Stimulated activated CD4-positive, alpha-beta T cell treated with anti-CD3 and anti-CD28 coated beads, Interleukin-2, amount 100 ng/mL, for 48 hours (primary cell): ENCODE measurements around the gene LGALS16.
A peak's percentile ranks its signal among the peaks of the same experiment; 100 is the strongest.
"Not testable (repeated sequence)": the region's sequence is repeated elsewhere in the genome, so short reads cannot be mapped to it uniquely, and the experiment has no call there.

Experiments used
- DNase-seq, 2 donors: peaks; one replicate each; pipeline ENCODE4 v3.0.0-alpha.2; 2020

The LGALS16 gene

DNA sequence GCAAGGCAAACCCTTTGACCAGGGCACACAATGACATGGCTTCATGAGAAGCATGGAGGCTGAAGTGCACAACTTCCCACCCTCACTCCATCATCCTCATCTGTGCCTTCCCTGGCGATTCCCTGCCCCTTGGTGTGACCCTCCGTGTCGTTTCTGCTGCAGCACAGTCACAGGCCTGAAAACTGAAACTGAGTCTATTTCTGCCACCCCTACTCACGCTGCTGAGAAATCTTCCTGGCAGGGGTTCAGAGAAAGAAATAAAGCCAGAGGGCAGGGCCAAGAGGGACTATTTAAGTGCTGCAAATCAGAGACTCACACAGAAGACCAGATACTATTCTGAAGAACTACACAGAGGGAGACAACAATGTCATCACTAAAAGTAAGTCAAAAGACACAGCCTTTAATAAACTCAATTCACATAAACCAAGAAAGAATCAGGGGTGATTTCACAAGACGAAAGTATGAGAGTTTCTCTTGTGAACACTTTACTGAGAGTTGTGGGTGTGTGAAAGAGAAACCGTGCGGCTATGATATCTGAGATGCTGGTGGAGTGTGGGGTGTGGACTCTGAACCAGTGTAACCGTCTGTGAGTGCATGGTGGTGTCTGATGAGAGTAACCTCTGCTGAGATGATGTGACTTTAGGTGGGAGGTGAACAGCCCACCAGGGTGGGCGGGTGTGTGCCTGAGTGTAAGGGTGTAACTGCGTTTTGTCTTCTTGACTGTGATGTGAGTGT lies 23.5 kb downstream of the LGALS16 start:
- peak; percentile 40 to 47 for DNase-seq

DNA sequence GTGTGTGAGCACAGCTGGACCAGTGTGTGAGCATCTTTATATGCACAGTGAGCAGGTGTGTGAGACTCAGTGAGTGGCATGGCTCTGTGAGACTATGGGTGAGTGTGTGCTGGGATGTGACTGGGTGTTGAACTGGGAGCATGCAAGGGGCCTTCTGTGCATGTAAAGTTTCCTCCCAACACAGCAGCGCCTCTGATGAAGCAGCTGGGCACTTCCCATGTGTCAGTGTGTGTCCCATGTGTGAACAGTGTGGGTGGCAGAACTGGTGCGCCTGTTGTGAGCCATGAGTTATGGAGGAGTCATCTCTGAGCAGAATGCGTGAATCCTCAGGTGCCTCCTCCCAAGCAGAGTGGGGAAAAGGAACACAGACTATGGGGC lies 24.1 kb downstream of the LGALS16 start:
- DNase-seq: peak in 1 of 2 donors; percentile 45

GRCh38 chr19:39680593-39680992 lies 24.9 kb downstream of the LGALS16 start:
- no peak for DNase-seq

DNA sequence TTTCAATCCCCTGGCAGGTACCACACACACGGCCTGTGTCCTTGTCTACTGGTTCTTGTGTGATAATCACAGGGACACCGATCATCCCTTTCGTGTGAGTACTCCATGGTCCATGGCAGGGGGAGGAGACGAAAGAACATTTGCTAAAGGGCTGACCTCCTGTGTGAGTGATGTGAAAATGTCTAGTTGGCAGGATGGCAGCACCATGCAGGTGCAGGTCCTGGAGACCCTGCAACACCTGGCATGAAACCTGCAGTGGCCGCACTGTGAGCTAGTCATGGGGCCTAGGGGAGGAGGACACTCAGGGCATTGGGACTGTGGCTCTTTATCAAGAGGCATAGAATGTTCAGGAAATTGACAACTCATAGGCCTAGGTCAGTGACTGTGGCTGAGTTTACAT lies 25.7 kb downstream of the LGALS16 start:
- no peak for DNase-seq

GRCh38 chr19:39684267-39684666 lies 28.6 kb downstream of the LGALS16 start:
- no peak for DNase-seq

- DNase-seq: no peak
These were observed 31.0 kb downstream of the LGALS16 start for GRCh38 chr19:39686739-39687138.

DNA sequence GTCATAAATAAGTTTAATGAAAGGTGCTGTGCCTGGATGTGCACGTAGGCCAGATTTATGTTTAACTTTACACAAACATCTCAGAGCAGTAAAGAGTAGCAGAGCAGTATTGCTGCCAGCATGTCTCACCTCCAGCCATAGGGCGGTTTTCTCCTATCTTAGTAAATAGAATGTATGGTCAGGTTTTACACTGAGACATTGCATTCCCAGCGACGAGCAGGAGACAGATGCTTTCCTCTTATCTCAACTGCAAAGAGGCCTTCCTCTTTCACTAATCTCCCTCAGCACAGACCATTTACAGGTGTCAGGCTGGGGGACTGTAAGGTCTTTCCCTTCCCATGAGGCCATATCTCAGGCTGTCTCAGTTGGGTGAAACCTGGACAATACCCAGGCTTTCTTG lies 32.9 kb downstream of the LGALS16 start:
- DNase-seq: not testable (repeated sequence)

DNA sequence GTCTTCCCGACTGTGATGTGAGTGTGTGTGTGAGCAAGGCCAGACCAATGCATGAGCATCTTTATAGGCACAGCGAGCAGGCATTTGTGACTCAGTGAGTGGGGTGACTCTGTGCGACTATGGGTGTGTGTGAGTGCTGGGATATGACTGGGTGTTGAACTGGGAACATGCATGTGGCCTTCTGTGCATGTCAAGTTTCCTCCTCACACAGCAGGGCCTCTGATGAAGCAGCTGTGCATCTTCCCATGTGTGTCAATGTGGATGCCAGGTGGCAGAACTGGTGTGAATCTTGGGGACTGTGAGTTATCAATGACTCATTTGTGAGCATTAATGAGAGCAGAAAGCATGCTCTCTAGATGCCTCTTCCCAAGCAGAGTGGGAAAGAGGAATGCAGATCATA lies 36.5 kb downstream of the LGALS16 start:
- no peak for DNase-seq

GRCh38 chr19:39692822-39693221 lies 37.1 kb downstream of the LGALS16 start:
- no peak for DNase-seq

- no peak for DNase-seq
These were observed 40.0 kb downstream of the LGALS16 start for GRCh38 chr19:39695759-39696158.

- no peak for DNase-seq
These were observed 40.7 kb downstream of the LGALS16 start for GRCh38 chr19:39696387-39696786.

DNA sequence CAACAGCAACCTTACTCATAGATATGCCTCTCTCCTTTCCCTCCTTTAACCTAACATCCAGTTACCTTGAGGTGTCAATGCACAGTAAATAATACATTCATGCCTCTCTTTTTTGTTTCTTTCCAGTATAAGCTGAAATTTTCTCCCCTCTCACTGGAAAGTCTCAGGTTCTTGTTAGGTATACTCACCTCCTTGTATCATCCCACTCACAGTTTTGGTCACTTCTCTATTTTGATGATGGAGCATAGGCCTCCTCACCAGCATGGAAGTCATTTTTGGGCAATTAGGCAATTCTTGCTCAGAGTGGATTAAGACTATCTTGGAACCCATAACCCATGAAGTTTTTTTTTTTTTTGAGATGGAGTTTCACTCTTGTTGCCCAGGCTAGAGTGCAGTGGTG lies 42.8 kb downstream of the LGALS16 start:
- no peak for DNase-seq

- no peak for DNase-seq
These were observed 45.6 kb downstream of the LGALS16 start for GRCh38 chr19:39701291-39701690.

- DNase-seq: no peak
These were observed 48.7 kb downstream of the LGALS16 start, which contains the start of gene LGALS14 for GRCh38 chr19:39704181-39705044. TSS of gene LGALS14 (plus strand) at chr19:39704481. CDS start at chr19:39704529, 48 bp downstream.

GRCh38 chr19:39705578-39706188 lies 50.0 kb downstream of the LGALS16 start:
- peak in 1 of 2 donors; percentile 10 for DNase-seq

GRCh38 chr19:39708594-39708993 lies 52.9 kb downstream of the LGALS16 start:
- DNase-seq: no peak

DNA sequence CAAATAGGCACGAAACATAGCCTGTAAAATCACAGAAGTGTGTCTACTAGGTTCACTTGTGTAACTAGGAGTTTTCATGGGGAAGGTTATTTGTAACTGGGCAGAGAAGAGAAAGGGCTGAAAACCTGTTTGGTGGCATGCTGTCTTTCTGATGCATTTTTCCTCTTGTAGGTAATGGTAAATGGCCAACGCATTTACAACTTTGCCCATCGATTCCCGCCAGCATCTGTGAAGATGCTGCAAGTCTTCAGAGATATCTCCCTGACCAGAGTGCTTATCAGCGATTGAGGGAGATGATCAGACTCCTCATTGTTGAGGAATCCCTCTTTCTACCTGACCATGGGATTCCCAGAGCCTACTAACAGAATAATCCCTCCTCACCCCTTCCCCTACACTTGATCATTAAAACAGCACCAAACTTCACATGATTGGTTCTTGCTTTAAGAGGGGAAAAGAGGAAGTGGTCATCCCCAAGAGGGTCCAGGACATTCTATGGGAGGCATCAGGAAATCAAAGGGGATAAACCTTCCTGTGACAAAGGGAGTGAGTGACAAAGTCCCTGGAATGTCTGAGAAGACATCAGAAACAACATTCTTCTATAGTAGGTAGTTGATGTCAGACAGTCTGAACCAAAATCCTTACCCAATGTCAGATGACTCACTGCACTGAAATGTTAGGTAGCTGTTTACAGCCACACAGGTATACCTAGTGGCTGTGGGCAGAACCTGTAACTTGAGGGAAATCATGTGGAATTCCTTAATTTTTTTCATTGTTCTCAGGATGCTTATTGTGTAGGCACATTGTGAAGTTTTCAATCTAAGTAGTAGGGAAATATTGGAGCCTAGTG lies 53.5 kb downstream of the LGALS16 start:
- DNase-seq: no peak
